ENCODE data around the gene PXMP2.

- no peak for TF ChIP-seq CTCF (IDR thresholded peaks at IDR 0.05)
- no peak for TF ChIP-seq EZH2 (IDR thresholded peaks at IDR 0.05)
- TF ChIP-seq EZH2phosphoT487 (IDR thresholded peaks at IDR 0.05): no peak
These were observed 1.8 kb downstream of the PXMP2 start for GRCh38 chr12:132689227-132689626.

Measured in neural progenitor cell (in vitro differentiated cells).